Mucosa of rectum (tissue), 2 donors: ENCODE measurements around the gene HBE1.

Experiments used
- H3K27ac ChIP-seq, 2 donors: one replicate each; pipeline ENCODE4 v1.7.0; 2013; ENCODE audit warnings: inconsistent platforms in 2 of 2, low read depth in 2 of 2, low read length in 2 of 2
- H3K27me3 ChIP-seq, 2 donors: one replicate each; pipeline ENCODE4 v1.7.0; 2013; ENCODE audit warnings: low read length in 2 of 2; ENCODE audit not compliant: control insufficient read depth in 2 of 2, insufficient read depth in 2 of 2
- H3K36me3 ChIP-seq, 2 donors: one replicate each; pipeline ENCODE4 v1.7.0; 2013; ENCODE audit warnings: low read length in 2 of 2; ENCODE audit not compliant: control insufficient read depth in 2 of 2, insufficient read depth in 2 of 2
- H3K4me1 ChIP-seq, 2 donors: one replicate each; pipeline ENCODE4 v1.7.0; 2013; ENCODE audit warnings: low read length in 2 of 2, mild to moderate bottlenecking in 1 of 2; ENCODE audit not compliant: control insufficient read depth in 2 of 2, insufficient read depth in 2 of 2
- H3K4me3 ChIP-seq, 2 donors: one replicate each; pipeline ENCODE4 v1.7.0; 2013; ENCODE audit warnings: low read length in 2 of 2
- H3K9ac ChIP-seq, 2 donors: one replicate each; pipeline ENCODE4 v1.7.0; 2013; ENCODE audit warnings: low read length in 2 of 2, low read depth in 1 of 2, mild to moderate bottlenecking in 1 of 2
- H3K9me3 ChIP-seq, 2 donors: one replicate each; pipeline ENCODE4 v1.7.0; 2013; ENCODE audit warnings: low read length in 2 of 2; ENCODE audit not compliant: control insufficient read depth in 2 of 2
- donor health status: healthy.
- donor health status: Normal muscosa, but diverticular disease.

Gene HBE1

GRCh38 chr11:5228124-5228523 lies 41.6 kb downstream of the HBE1 start:
- Histone ChIP-seq H3K4me3 (no peak overlapping the region), H3K27ac (no peak overlapping the region), H3K9me3 (no peaks in the 10 kb centered on the region), H3K36me3 (no peaks in the 10 kb centered on the region), H3K9ac (no peak overlapping the region), H3K4me1 (no peaks in the 10 kb centered on the region), H3K27me3 (no peaks in the 10 kb centered on the region)

- no peaks in the 10 kb centered on the region for H3K9me3 ChIP-seq
- no peak overlapping the region for H3K4me3 ChIP-seq
- no peaks in the 10 kb centered on the region for H3K27me3 ChIP-seq
- H3K36me3 ChIP-seq = no peaks in the 10 kb centered on the region
- H3K27ac ChIP-seq = no peak overlapping the region
- H3K4me1 ChIP-seq = no peaks in the 10 kb centered on the region
- H3K9ac ChIP-seq = no peak overlapping the region
Observed at GRCh38 chr11:5227681-5228080, 42.1 kb downstream of the HBE1 start.

GRCh38 chr11:5226732-5227310 lies 42.9 kb downstream of the HBE1 start, which contains the start of gene HBB:
HBB (minus strand) TSS chr11:5227071; CDS start chr11:5227021, 50 bp downstream.
- no peaks in the 10 kb centered on the region for H3K27me3 ChIP-seq
- no peak within 1 kb of the TSS for H3K4me3 ChIP-seq
- no peaks in the 10 kb centered on the region for H3K9me3 ChIP-seq
- H3K4me1 ChIP-seq = no peaks in the 10 kb centered on the region
- H3K27ac ChIP-seq = no peak within 1 kb of the TSS
- no peak within 1 kb of the TSS for H3K9ac ChIP-seq
- no peaks in the 10 kb centered on the region for H3K36me3 ChIP-seq

GRCh38 chr11:5225480-5225871 lies 44.3 kb downstream of the HBE1 start:
- Histone ChIP-seq H3K4me1 (no peaks in the 10 kb centered on the region), H3K36me3 (no peaks in the 10 kb centered on the region), H3K27me3 (no peaks in the 10 kb centered on the region), H3K9me3 (no peaks in the 10 kb centered on the region), H3K9ac (no peak overlapping the region), H3K4me3 (no peak overlapping the region), H3K27ac (no peak overlapping the region)

GRCh38 chr11:5224538-5225479 lies 44.9 kb downstream of the HBE1 start:
- no peaks in the 10 kb centered on the region for H3K27me3 ChIP-seq
- H3K4me3 ChIP-seq = no peak overlapping the region
- H3K9ac ChIP-seq = no peak overlapping the region
- H3K9me3 ChIP-seq = no peaks in the 10 kb centered on the region
- H3K27ac ChIP-seq = no peak overlapping the region
- no peaks in the 10 kb centered on the region for H3K4me1 ChIP-seq
- no peaks in the 10 kb centered on the region for H3K36me3 ChIP-seq

- no peaks in the 10 kb centered on the region for H3K4me1 ChIP-seq
- no peak overlapping the region for H3K9ac ChIP-seq
- no peaks in the 10 kb centered on the region for H3K27me3 ChIP-seq
- H3K36me3 ChIP-seq = no peaks in the 10 kb centered on the region
- no peaks in the 10 kb centered on the region for H3K9me3 ChIP-seq
- H3K27ac ChIP-seq = no peak overlapping the region
- H3K4me3 ChIP-seq = no peak overlapping the region
Observed at GRCh38 chr11:5223686-5224085, 46.1 kb downstream of the HBE1 start.

GRCh38 chr11:5223146-5223545 lies 46.6 kb downstream of the HBE1 start:
- H3K4me3 ChIP-seq = no peak overlapping the region
- no peak overlapping the region for H3K9ac ChIP-seq

More at GRCh38 chr11:5223146-5223545, 46.6 kb downstream of the HBE1 start:
- H3K27ac ChIP-seq = no peak overlapping the region
- H3K36me3 ChIP-seq = no peaks in the 10 kb centered on the region
- no peaks in the 10 kb centered on the region for H3K9me3 ChIP-seq
- no peaks in the 10 kb centered on the region for H3K27me3 ChIP-seq
- no peaks in the 10 kb centered on the region for H3K4me1 ChIP-seq
